ENCODE data around the gene SPARC.
A peak's percentile ranks its signal among the peaks of the same experiment; 100 is the strongest.

SPARC gene

GRCh38 chr5:151617841-151618710 is 68.6 kb downstream of the SPARC start:
- peak; percentile 89 for TF ChIP-seq JUND (IDR thresholded peaks at IDR 0.05; ENCODE audit: low read depth)
- peak in 1 of 2 experiments; percentile 68 for DNase-seq (ENCODE audit: low read depth in 1 of 2, low spot score in 1 of 2)
- in situ Hi-C loops (cut with HindIII; ENCODE audit: low pct_unique_long_range_greater_than_20kb, low sequenced_read_pairs) = no loop called here

DNA sequence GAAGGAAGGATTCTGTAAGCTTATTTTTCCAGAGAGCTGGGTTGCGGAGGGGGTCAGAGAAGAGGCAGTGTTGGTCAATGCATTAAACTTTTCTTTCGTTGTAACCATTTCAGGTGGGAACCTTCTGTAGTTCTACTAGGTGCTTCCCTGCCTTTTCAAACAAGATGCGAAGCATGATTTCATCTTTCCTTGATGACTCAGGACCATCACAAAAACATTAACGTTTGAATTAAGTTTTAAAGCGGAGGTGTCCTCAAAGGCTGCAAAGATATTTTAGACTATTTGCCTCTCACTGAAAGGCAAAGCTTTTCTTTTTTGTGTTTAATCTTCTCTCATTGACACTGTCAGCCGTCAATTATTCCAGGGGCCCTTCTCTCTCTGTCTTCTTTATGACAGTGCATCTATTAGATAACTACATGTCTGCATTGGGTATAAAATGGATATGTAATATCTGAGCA is 69.3 kb downstream of the SPARC start:
- DNase-seq (ENCODE audit: low read depth in 1 of 2, low spot score in 1 of 2) = no peak
- in situ Hi-C loops (cut with HindIII; ENCODE audit: low pct_unique_long_range_greater_than_20kb, low sequenced_read_pairs) = no loop called here
- no peak for TF ChIP-seq JUND (IDR thresholded peaks at IDR 0.05; ENCODE audit: low read depth)

DNA sequence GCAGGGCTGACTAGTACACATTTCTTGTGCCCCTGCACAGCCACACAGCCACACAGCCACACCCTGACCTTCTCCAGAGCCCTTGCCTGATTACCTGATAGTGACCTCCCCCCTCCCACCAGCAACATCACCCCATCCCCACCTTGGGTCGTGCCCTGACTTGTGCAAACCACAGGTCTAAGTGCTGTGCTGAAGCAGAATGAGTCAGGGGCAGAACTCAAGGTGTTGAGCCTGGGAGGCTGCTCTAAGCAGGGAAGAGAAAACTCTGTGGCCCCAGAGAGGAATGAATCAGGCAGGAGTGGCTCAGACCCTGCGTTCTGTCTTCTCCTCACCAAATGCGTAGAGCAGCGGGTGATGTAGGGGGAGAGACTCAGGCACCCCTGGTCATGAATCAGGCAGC is 71.3 kb downstream of the SPARC start:
- TF ChIP-seq JUND (IDR thresholded peaks at IDR 0.05; ENCODE audit: low read depth) = no peak
- in situ Hi-C loops (cut with HindIII; ENCODE audit: low pct_unique_long_range_greater_than_20kb, low sequenced_read_pairs) = no loop called here
- no peak for DNase-seq (ENCODE audit: low read depth in 1 of 2, low spot score in 1 of 2)

DNA sequence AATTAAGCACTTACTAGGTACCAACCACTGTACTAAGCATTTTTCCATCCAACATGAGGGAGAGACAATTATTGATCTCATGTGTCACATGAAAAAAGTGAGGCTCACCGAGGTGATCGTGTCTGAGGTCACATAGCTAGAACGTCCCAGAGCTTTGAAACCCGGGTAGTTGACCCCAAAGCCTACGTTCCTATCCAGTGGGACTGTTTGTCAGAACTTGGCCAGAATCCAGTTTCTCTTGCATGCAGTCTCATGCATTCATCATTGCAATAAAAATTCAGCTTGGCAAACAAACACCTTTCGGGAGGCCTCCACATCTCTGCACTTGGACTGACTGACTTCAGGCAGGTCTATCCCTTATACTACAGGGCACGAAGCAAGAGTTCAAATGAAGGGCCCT is 72.2 kb downstream of the SPARC start:
- TF ChIP-seq JUND (IDR thresholded peaks at IDR 0.05; ENCODE audit: low read depth) = no peak
- in situ Hi-C loops (cut with HindIII; ENCODE audit: low pct_unique_long_range_greater_than_20kb, low sequenced_read_pairs) = no loop called here

GRCh38 chr5:151612689-151613427 is 73.9 kb downstream of the SPARC start:
- in situ Hi-C loops (cut with HindIII; ENCODE audit: low pct_unique_long_range_greater_than_20kb, low sequenced_read_pairs) = no loop called here
- no peak for TF ChIP-seq JUND (IDR thresholded peaks at IDR 0.05; ENCODE audit: low read depth)
- DNase-seq (ENCODE audit: low read depth in 1 of 2, low spot score in 1 of 2) = no peak

More for the DNA sequence above, 72.2 kb downstream of the SPARC start:
- DNase-seq (ENCODE audit: low read depth in 1 of 2, low spot score in 1 of 2) = no peak

- in situ Hi-C loops (cut with HindIII; ENCODE audit: low pct_unique_long_range_greater_than_20kb, low sequenced_read_pairs) = no loop called here
- no peak for DNase-seq (ENCODE audit: low read depth in 1 of 2, low spot score in 1 of 2)
- TF ChIP-seq JUND (IDR thresholded peaks at IDR 0.05; ENCODE audit: low read depth) = no peak
Measured at GRCh38 chr5:151611127-151611775, 75.5 kb downstream of the SPARC start.

Data from T47D (cell line).